HG02642 (cell line): ENCODE results near the gene SLC15A3.
"Not testable (repeated sequence)": the region's sequence is repeated elsewhere in the genome, so short reads cannot be mapped to it uniquely, and the experiment has no call there.

Experiments
- ATAC-seq: cut with Tn5 transposase; IDR thresholded peaks from one replicate; pipeline ENCODE4 v1.9.1; 2021; ENCODE audit warnings: mild to moderate bottlenecking; ENCODE audit not compliant: unreplicated experiment, poor library complexity

The SLC15A3 gene

GRCh38 chr11:60917267-60917666 is 34.7 kb downstream of the SLC15A3 start:
- no peak for ATAC-seq

DNA sequence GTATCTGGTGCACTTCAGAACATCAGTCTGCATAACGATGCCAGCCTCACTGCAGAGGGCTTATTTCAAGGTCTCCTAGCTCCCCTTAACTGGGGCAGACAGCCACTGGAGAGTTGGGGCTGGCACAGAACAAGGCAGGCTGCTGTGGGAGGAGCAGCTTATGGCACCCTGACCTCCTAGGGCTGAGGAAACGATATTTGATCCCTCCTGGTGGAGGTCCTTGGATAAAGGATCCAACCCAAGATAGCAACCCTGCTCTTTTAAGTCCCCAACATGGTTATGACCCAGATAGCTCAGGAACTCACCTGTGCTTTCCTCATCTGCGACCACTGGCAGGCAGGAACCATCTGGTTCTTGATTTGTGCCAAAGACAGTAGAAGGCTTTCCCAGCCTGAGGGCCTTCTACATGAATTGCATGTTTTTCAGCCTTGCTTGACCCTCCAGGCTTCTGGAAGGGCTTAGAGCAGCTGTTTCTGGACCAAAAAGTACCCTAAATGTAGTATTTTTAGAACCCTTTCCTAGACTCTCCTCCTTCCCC is 35.2 kb downstream of the SLC15A3 start:
- ATAC-seq: no peak

GRCh38 chr11:60915248-60915914 is 36.6 kb downstream of the SLC15A3 start:
- peak; percentile 44 for ATAC-seq

DNA sequence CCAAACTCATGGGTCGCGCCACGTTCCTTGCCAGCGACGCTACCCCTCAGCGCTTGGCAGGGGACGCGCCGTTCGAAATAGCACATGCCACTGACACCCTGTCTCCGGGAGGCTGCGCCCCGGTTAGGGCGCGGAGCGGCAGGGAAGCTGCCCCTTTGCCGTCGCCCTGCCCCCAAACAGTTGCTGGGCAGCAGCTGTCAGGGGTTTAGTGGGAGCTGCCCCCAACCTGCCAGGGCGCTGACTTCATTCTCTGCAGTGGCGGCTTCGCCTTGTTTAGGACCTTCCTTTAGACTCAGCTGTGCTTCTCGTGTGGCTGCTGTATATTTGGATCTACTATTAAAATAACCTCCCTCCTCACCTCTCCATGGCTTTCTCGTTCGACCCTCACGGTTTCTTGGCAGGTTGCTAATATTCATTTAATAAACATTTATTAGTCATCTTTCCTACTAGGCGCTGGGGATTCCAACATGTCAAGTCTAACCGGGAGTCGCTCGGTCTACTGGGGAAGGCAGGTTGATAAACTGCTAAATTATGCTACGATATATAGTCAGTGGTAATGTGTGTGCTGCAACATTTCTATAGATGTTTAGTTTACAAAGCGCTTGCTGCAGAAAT is 37.2 kb downstream of the SLC15A3 start:
- peak; percentile 8 for ATAC-seq

GRCh38 chr11:60913793-60914632 is 38.0 kb downstream of the SLC15A3 start, which contains the start of gene TMEM109:
Gene TMEM109 (plus strand): TSS chr11:60914158. CDS start chr11:60919694, 5,536 bp downstream.
- peak; percentile 53 for ATAC-seq

GRCh38 chr11:60912851-60913528 is 39.0 kb downstream of the SLC15A3 start:
- ATAC-seq: no peak

DNA sequence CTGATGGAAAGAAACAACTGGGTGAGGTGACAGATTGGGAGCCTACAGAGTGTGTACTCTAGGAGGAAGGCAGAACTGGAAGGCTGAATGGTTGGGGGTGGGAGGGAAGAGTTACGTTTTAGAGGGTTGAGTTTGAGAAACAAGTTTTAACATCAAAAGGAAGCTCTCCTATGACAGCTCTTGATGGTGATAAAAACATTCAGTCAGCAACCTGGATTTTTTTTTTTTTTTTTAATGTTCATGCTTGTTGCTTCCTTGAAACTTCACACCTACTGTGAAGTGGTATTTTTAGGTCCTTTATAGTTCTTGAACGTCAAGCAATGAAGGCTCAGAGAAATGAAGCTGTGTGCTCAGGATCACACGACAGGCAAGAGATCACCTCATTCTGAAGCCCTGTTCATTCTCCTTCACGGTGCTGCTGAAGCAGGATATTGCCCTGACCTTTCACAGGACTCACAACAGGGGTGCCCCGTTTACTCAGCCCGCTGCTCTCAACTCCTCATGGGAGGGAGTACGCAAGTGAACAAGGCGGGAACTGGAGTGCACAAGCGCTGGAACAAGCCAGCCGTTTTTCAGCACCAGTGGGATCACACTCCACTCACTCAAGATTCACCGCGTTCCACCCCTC is 39.6 kb downstream of the SLC15A3 start:
- ATAC-seq: no peak

DNA sequence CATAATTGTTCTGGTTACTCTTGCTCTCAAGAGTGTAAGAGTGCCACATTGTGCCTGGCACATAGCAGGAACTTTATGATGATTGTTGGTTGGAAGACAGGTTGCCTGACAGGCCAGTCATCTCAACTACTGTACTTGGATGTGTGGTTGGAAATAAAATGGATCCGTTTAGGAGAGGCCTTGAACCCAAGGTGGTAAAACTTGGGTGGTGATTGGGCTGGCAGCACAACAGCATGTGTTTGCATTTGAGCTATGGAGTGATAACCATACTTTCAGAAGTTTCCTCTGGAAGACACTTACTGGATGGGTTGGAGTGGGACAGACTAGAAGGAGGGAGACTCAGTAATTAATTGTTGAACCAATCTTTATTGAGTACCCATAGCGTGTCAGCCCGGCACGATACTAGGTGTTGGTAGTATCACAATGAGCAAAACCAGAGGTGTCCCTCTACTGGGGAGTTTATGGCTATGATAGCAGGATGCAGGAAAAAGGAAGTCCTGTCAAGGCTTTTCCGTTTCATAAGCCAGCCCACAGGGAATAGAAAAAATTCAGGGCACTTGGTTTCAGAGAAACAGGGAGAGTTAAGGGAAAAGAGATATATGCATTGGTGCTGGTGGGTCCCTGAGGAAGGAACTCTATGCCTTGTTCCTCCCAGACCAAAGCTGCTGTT is 41.1 kb downstream of the SLC15A3 start:
- no peak for ATAC-seq

DNA sequence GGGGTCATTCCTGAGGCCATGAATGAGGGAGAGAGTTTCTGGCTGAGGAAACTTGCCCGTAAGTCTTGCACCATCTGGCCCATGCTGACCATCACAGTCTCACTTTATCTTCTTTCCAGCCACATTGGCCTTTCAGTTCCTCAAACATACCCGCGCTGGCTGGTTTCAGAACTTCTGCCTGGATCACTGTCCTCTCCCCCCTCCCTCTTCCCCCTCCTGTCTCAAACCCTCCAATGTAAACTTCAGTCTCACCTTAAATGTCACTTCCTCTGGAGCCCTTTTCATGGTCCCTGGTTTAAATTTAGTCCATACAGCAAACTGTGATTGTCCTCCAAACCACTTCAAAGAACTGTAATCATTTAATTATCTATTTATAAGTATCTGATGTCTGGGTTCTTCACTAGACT is 41.7 kb downstream of the SLC15A3 start:
- ATAC-seq: peak; percentile 32

DNA sequence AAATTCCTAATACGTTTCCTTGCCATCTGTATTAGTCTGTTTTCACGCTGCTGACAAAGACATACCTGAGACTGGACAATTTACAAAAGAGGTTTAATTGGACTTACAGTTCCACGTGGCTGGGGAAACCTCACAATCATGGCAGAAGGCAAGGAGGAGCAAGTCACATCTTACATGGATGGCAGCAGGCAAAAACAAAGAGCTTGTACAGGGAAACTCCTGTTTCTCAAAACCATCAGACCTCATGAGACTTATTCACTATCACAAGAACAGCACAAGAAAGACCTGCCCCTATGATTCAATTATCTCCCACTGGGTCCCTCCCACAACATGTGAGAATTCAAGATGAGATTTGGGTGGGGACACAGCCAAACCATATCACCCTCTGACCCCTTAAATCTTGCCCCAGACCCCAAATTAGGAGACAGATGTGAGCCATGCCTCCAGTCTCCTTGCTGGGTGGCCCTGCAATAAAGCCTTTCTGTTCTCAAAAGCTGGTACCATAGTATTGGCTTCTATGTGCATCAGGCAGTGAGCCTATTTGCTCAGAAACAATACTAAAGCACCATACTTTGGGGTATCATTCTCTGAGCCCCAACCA is 42.2 kb downstream of the SLC15A3 start:
- ATAC-seq: not testable (repeated sequence)

DNA sequence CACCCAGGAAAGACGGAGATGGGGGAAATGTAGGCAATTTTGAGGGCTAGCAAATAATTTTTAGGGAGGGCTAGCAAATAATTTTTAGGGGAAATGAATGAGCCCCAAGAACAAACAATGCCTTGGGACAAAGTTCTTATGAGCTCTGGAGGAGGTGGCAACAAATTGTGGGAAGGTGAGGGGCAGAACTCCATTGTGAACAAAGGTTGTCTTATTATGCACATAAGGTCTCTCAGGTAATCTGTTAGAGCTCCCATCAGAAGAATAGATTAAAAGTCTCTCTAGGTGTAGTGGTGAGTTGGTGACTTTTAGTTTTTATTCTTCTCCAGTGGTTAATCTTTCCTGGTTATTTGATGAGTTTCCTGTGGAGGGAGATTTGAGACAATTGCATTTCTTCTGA is 43.2 kb downstream of the SLC15A3 start:
- no peak for ATAC-seq

DNA sequence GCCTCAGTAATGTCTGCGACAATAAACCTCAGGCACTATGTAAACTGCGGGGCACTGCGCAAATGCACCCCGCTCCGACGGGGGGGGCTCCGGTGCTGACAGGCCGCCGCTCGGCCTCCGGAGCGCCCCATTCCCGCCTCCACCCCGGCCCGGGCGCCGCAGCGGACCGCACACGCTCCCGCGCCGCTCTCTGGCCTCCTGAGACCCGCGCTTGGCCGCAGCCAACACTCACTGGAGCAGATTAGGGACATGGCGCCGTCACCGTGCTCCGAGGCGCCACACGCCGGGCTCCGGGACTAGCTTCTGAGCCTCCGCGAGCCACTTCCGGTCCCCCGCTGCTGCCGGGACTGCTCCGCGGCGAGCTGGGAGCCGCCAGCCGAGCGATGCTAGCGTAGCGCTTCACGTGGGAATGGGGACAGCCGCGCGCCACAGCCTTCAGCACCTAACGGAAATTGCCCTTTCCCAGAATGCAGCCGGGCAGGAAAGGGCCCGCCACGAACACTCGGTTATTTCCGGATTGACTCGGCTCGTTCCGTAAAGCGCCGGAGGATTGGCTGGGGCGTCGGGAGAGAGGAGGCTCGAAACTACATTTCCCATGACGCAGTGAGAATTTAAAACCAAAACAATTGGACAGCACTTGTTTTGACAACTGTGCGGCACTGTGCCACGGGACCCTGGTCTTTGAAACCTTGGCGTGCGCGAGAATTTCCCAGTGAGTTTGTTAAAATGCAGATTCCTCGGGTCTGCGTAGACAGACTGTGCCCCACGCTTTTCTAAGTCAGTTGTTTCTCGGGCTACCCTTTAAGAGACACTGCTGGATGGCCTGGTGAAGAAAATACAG is 45.6 kb downstream of the SLC15A3 start, which contains the start of gene PRPF19:
PRPF19 (minus strand) TSS at position 454 of the 841 bp plus-strand sequence; CDS start at position 251, 203 bp downstream.
- peak; percentile 77 for ATAC-seq

GRCh38 chr11:60905551-60906113 is 46.3 kb downstream of the SLC15A3 start:
- no peak for ATAC-seq

DNA sequence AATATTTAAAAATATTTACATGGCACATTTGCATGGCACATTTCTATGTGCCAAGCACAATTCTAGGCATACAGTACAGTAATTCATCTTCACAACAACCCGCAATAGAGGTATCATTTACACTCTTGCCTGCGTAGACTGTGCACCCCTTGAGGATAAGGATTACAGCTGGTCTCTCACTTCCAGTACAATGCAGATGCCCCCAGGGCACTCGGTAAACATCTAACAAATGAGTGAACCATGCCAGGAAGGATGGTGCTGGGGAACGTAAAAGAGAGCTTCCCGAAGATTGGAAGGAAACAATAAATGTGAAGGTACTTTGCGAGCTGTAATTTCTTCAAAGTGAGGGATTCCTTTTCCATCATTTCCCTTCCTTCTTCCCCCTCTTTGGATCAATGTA is 46.9 kb downstream of the SLC15A3 start:
- no peak for ATAC-seq

- no peak for ATAC-seq
Observed at GRCh38 chr11:60902625-60903024, 49.4 kb downstream of the SLC15A3 start.

GRCh38 chr11:60900673-60901404 is 51.1 kb downstream of the SLC15A3 start:
- ATAC-seq: no peak

GRCh38 chr11:60899977-60900376 is 52.0 kb downstream of the SLC15A3 start:
- no peak for ATAC-seq
